Transverse colon (tissue), 4 donors: ENCODE measurements around the gene SAMD14. TPM values are rescaled to one million over a fixed set of nuclear protein-coding genes. Genes with fewer than 3 reads are reported as not detected.
A peak's percentile ranks its signal among the peaks of the same experiment; 100 is the strongest.

Experiments used
- DNase-seq: peaks from one replicate; pipeline ENCODE4 v3.0.0-alpha.2; 2019
- H3K27ac ChIP-seq, 4 donors: fragments of 200-600 bp; sonication (generic); 2 replicates each; pipeline ENCODE4 v1.5.1; 2016 to 2018; ENCODE audit warnings: inconsistent platforms in 4 of 4
- H3K27me3 ChIP-seq: fragments of 200-600 bp; sonication (generic); 2 replicates; pipeline ENCODE4 v1.5.1; 2017; ENCODE audit warnings: inconsistent platforms
- H3K36me3 ChIP-seq, 4 donors: fragments of 200-600 bp; sonication (generic); 2 replicates each; pipeline ENCODE4 v1.5.1; 2017 to 2019; ENCODE audit warnings: inconsistent platforms in 4 of 4
- H3K4me1 ChIP-seq, 4 donors: fragments of 200-600 bp; sonication (generic); 2 replicates each; pipeline ENCODE4 v1.5.1; 2017 to 2020; ENCODE audit warnings: inconsistent platforms in 4 of 4
- H3K4me3 ChIP-seq, 4 donors: fragments of 200-600 bp; sonication (generic); 1 replicate in 1 of 4; 2 replicates in 3 of 4; pipeline versions ENCODE4 v1.5.1 to v1.6.1; 2017 to 2019; ENCODE audit warnings: inconsistent platforms in 4 of 4
- H3K9me3 ChIP-seq, 2 donors: fragments of 200-600 bp; sonication (generic); 2 replicates each; pipeline ENCODE4 v1.5.1; 2017 to 2019; ENCODE audit warnings: inconsistent platforms in 2 of 2
- EP300 ChIP-seq: sonication (generic); formaldehyde crosslinking; IDR thresholded peaks from one replicate; pipeline ENCODE4 v1.6.1; 2017; ENCODE audit warnings: antibody characterized with exemption, low read depth
- POLR2A ChIP-seq: fragments of 450-650 bp; IDR thresholded peaks from one replicate; pipeline ENCODE4 v1.6.1; 2016; ENCODE audit warnings: antibody characterized with exemption, mild to moderate bottlenecking, moderate library complexity
- POLR2AphosphoS5 ChIP-seq, 3 donors: sonication (generic); formaldehyde crosslinking; IDR thresholded peaks; one replicate each; pipeline ENCODE4 v1.6.1; 2016; ENCODE audit warnings: antibody characterized with exemption in 3 of 3
- WGBS, 2 donors: methylation state at CpG; one replicate each; pipeline ENCODE4 v1.1.5; 2018; ENCODE audit warnings: low coverage in 1 of 2; 5-methylcytosine and 5-hydroxymethylcytosine counted together
- in situ Hi-C, 4 donors: fragments of 200-750 bp; cut with MboI; loops; one replicate each; pipeline versions ENCODE4 v1.15.0 to v1.15.1; 2017; ENCODE audit warnings: low sequenced_read_pairs in 3 of 4, low pct_ligation_motif_present in 1 of 4, low pct_unique_long_range_greater_than_20kb in 1 of 4
- intact Hi-C: fragments of 100-400 bp; cut with DNase I; formaldehyde crosslinking; loops from one replicate; pipeline ENCODE4 v1.15.1; 2023; ENCODE audit warnings: low total_unique reads
- total RNA-seq, 4 donors: library from RNA; depleted of rRNA; stranded (reverse); fragments of >200 nt; gene quantifications; one replicate each; pipeline ENCODE4 v1.1.0, GENCODE V29; 2016
- TF ChIP-seq, protein P1 (sequence below), 5 experiments: fragments of 200-600 bp in 3 of 5; fragments of 450-650 bp in 2 of 5; sonication (generic) in 3 of 5; IDR thresholded peaks; 1 replicate in 2 of 5; 2 replicates in 3 of 5; pipeline ENCODE4 v1.5.1; 2016 to 2017; ENCODE audit warnings: antibody characterized with exemption in 5 of 5, inconsistent platforms in 3 of 5, mild to moderate bottlenecking in 2 of 5, moderate library complexity in 1 of 5

SAMD14 gene
- total RNA-seq, 4 donors from 2014 or later, result 0.14 to 1.8 (median 0.32) TPM; not detected in 1

GRCh38 chr17:50170662-50171370, 40.9 kb upstream of the SAMD14 start:
- H3K27ac ChIP-seq, result no peak overlapping the region
- TF ChIP-seq POLR2AphosphoS5 (IDR thresholded peaks at IDR 0.05) (no peak), EP300 (no peak), POLR2A (no peak)
- TF ChIP-seq, protein P1, sequence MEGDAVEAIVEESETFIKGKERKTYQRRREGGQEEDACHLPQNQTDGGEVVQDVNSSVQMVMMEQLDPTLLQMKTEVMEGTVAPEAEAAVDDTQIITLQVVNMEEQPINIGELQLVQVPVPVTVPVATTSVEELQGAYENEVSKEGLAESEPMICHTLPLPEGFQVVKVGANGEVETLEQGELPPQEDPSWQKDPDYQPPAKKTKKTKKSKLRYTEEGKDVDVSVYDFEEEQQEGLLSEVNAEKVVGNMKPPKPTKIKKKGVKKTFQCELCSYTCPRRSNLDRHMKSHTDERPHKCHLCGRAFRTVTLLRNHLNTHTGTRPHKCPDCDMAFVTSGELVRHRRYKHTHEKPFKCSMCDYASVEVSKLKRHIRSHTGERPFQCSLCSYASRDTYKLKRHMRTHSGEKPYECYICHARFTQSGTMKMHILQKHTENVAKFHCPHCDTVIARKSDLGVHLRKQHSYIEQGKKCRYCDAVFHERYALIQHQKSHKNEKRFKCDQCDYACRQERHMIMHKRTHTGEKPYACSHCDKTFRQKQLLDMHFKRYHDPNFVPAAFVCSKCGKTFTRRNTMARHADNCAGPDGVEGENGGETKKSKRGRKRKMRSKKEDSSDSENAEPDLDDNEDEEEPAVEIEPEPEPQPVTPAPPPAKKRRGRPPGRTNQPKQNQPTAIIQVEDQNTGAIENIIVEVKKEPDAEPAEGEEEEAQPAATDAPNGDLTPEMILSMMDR (IDR thresholded peaks at IDR 0.05), result no peak
- H3K36me3 ChIP-seq, result no peaks in the 10 kb centered on the region
- in situ Hi-C loops (no loop called here), intact Hi-C loops (no loop called here)
- WGBS, 2 donors, result 82% methylated on average over 10 of the region's 10 CpGs; no CpG with 5 or more reads in 1 of the 2 donors
- no peak overlapping the region for H3K4me3 ChIP-seq
- no peaks in the 10 kb centered on the region for H3K27me3 ChIP-seq
- peaks cover 4 to 19% (median 8%) of the 10 kb centered on the region in 4 donors for H3K4me1 ChIP-seq
- no peaks in the 10 kb centered on the region for H3K9me3 ChIP-seq
- DNase-seq, result no peak

DNA sequence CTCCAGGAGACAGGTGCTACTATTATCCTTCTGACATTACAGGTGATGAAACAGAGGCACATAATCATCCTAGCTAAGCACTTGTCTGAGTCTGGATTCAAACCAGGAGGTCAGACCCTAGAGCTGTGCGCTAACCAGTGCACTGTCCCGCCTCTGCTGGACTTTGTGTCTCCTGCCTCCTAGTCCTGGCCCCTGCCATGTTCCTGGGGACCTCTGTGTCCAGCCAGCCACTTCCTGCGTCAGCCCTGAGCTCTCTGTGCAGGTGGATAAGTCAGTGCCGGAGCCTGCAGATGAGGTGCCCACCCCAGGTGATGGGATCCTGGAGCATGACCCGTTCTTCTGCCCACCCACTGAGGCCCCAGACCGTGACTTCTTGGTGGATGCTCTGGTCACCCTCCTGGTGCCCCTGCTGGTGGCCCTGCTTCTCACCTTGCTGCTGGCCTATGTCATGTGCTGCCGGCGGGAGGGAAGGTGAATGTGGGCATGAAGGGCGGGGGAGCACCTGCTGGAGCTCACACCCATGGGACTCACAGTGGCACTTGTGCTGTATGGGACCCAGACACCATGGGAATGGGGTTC, 40.0 kb upstream of the SAMD14 start:
- no peak overlapping the region for H3K27ac ChIP-seq
- H3K27me3 ChIP-seq, result no peaks in the 10 kb centered on the region
- H3K4me3 ChIP-seq, result no peak overlapping the region
- intact Hi-C loops, result loop anchor here (1.0 kb wide), 1 partner anchor 126 kb away; no protein-coding TSS in a partner anchor
- in situ Hi-C loops, result no loop called here
- peaks cover 0 to 15% (median 3%) of the 10 kb centered on the region in 4 donors for H3K4me1 ChIP-seq
- H3K36me3 ChIP-seq, result no peaks in the 10 kb centered on the region
- WGBS, 2 donors, result 87 to 100% methylated on average over 2 to 8 of the region's 9 CpGs
- TF ChIP-seq EP300 (no peak), POLR2A (no peak), POLR2AphosphoS5 (IDR thresholded peaks at IDR 0.05) (no peak)
- TF ChIP-seq, protein P1 (IDR thresholded peaks at IDR 0.05), result no peak
- DNase-seq, result no peak
- no peaks in the 10 kb centered on the region for H3K9me3 ChIP-seq

DNA sequence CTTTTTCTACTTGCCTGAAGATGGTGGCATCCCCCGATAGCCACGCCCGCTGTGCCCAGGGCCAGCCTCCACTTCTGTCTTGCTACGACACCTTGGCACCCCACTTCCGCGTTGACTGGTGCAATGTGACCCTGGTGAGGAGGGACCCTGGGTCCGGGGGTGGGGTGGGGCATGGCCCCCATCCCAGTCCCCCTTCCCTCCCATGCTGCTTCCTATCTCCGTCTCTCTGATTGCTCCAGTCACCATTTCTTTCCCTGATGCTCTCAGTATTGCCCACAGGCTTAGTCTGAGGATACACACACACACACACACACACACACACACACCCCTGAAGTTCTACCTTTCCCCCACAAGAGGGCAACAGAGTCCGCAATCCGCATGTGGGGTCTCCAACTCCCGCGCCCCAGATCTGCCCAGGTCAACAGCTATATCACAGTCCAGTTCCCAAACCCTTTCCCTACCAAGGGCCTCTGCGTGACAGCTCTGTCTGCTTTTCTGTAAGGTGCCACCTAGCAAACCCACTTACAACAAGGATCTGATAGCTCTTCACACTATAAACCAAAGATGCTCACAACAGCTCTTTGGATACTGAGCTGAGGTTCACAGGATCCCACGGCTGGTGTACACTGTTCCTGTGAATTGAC, 39.3 kb upstream of the SAMD14 start:
- intact Hi-C loops (loop anchor here (1.0 kb wide), 1 partner anchor 127 kb away; no protein-coding TSS in a partner anchor), in situ Hi-C loops (no loop called here)
- Histone ChIP-seq H3K4me3 (no peak overlapping the region), H3K27ac (no peak overlapping the region), H3K4me1 (peaks cover 0 to 15% (median 3%) of the 10 kb centered on the region in 4 donors), H3K36me3 (no peaks in the 10 kb centered on the region), H3K27me3 (no peaks in the 10 kb centered on the region), H3K9me3 (no peaks in the 10 kb centered on the region)
- peak; percentile 41 for DNase-seq
- 18% methylated on average over 14 of the region's 14 CpGs; no CpG with 5 or more reads in 1 of the 2 donors for WGBS, 2 donors
- no peak for TF ChIP-seq EP300
- TF ChIP-seq, protein P1 (IDR thresholded peaks at IDR 0.05), result peak; percentile 66 to 96 (median 71)

DNA sequence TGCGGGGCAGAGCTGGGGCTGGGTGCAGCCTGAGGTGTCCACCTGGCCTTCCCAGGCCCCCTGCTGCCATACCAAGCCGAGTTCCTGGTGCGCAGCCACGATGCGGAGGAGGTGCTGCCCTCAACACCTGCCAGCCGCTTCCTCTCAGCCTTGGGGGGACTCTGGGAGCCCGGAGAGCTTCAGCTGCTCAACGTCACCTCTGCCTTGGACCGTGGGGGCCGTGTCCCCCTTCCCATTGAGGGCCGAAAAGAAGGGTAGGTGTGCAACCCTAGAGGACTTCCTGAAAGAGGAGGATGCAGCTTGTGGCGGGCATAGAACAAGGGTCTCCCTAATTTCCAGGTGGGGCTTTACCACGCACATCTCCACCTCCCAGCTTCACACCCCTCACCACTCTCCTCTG, 38.4 kb upstream of the SAMD14 start:
- intact Hi-C loops (no loop called here), in situ Hi-C loops (no loop called here)
- no peak for DNase-seq
- peaks cover 0 to 11% (median 3%) of the 10 kb centered on the region in 4 donors for H3K4me1 ChIP-seq
- no peaks in the 10 kb centered on the region for H3K36me3 ChIP-seq
- no peaks in the 10 kb centered on the region for H3K9me3 ChIP-seq
- H3K27me3 ChIP-seq, result no peaks in the 10 kb centered on the region
- TF ChIP-seq POLR2AphosphoS5 (IDR thresholded peaks at IDR 0.05), result no peak
- TF ChIP-seq EP300, result no peak
- no peak for TF ChIP-seq POLR2A
- TF ChIP-seq, protein P1 (IDR thresholded peaks at IDR 0.05), result no peak
- 83% methylated on average over 13 of the region's 13 CpGs; no CpG with 5 or more reads in 1 of the 2 donors for WGBS, 2 donors
- no peak overlapping the region for H3K27ac ChIP-seq
- H3K4me3 ChIP-seq, result no peak overlapping the region
